ENCODE data around the gene RIOX2. TPM values are rescaled to one million over a fixed set of nuclear protein-coding genes. Genes with fewer than 3 reads are reported as not detected.

Gene RIOX2
- total RNA-seq, 1 donor from 2014 or later, result 45.7 TPM

DNA sequence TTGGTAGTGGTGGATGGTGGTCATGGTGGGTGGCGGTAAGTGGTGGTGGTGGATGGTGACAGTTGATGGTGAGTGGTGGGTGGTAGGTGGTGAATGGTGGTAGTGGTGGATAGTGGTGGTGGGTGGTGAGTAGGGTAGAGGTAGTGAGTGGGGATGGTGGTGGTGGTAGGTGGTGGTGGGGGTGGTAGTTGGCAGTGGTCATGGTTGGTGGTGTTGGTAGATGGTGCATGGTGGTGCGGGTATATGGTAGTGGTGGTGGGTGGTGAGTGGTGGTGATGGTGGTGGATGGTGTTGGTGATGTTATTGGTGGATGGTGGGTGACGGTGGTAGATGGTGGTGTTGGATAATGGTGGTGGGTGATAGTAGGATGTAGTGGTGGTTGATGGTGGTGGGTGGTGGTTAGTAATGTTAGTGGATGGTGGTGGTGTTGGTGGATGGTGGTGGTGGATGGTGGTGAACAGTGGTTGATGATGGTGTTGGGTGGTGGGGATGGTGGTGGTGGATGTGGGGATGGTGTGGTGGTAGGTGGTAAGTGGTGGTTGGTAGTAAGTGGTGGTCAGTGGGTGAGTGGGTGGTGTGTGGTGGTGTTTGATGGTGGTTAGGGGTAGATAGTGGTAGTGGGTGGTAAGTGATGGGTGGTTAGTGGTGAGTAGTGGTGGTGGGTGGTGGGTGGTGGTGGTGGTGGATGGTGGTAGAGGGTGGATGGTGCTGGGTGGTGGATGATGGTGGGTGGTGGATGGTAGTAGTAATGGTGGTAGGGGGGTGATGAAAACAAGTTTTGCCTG, 16.7 kb upstream of the RIOX2 start:
- DNase-seq, result no peak

DNA sequence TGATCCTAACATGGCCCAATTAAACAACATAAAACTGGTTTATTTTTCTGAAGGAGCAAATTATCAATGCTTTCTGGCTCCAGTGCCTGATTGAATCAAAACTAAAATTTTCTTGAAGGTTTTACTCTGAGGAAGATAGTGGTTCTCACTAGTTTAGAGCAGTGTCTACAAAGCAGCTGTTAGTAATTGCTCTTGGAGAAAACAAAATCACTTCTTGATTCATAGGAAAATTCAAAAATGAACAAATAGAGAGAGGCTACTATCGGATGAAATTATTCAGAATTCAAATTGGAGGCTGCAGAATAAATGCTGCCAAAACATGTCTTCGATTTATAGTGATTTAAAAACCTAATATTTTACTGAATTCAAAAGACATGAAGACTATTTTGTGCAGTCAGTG, 15.1 kb upstream of the RIOX2 start:
- DNase-seq, result no peak

DNA sequence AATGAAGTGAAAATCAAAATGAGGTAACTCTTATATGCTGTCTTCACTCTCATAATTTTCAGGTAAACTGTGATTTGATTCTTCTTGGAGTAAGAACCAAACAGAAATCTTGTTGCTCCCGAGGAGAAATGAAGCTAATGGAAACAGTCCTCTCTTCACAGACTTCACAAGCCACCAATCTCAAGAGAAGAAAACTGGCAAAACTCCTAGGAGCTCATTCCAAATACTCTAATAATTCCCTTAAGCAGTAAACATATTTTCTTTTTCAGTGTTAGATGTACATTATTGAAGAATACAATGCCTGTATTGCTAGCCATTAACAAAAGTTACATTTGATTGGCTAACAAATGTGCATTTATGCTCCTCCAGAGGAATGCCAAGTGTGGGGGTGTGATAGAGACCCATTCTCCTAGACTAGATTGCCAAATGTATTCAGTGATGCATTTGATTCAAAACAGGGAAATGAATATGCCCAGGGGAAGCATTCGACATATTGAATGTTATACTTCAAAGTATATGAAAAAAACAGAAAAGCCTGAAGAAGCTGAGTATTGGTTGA, 11.8 kb upstream of the RIOX2 start:
- peak; percentile 68 for DNase-seq

DNA sequence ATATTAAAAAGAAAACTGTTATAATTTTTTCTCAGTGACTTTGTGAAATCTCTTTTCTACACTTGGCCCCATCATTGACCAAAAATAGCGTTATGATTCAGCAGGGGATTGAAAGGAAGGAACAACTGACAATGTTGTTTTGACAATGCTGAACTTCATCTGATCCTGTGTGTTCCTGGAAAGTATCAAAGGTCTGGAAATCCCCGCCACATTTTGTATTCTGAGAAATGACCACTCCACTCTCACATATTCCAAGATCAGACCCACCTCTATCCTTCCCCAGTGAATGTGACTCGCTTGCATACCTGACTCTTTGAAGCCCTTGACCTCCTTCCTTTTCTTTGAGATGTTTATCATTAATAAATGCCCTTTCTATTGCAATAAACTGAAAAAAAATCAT, 9.7 kb upstream of the RIOX2 start:
- DNase-seq, result peak; percentile 72

DNA sequence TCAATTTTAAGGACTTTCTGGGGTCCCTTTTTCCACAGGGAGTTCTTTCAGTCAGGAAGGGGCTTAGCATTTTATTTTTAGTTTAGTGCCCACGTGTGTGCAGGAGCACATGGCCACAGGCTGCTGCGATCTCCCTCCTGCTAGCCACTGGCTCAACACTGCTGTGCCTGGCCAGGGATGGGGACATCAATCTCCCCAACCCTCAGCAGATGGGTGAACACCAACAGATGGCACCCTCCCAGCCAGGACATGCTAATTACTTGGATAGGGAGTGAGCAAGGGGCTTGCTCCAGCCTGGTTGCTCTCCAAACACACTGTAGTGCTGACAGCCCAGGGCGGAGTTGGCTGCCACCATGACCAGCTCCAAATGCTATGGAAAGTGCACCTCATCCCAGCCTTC, 7.4 kb upstream of the RIOX2 start:
- peak; percentile 43 for DNase-seq

DNA sequence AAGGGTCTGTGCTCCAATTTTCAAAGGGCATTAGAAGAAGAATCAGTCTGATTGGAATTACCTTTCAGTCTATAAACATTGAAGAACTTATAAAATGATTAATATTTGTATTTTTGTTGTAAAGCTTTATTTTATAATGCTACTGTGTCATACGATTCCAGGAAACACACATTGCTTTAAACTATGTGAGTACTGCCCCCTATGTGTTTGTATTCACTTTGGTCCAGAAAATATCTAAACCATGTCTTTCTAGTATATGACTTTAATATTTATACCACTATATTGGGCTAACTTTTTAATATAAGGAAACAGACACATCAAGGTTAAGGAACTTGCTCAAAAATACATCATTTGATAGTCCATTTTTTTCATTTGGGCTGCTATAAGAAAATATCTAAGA, 3.2 kb upstream of the RIOX2 start:
- DNase-seq, result no peak

DNA sequence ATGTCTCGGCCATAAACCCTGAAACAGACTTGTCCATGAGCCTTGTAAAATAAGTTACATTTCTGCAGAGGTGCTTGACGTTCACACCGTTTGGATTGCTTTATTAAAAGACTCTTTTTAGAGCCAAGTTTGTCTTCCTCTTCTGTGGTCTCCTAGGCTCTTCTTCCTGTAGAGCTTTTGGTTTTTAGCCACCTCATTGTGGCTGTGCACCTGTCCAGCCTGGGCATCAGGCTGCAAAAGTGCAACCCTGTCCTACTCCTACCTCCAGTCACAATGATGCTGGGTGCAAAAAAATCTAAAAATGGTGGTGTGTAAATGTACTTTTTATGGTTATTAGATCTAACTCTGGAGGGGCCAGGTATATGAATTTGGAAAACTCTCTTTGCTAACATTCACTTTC, 2.8 kb upstream of the RIOX2 start:
- DNase-seq, result no peak

DNA sequence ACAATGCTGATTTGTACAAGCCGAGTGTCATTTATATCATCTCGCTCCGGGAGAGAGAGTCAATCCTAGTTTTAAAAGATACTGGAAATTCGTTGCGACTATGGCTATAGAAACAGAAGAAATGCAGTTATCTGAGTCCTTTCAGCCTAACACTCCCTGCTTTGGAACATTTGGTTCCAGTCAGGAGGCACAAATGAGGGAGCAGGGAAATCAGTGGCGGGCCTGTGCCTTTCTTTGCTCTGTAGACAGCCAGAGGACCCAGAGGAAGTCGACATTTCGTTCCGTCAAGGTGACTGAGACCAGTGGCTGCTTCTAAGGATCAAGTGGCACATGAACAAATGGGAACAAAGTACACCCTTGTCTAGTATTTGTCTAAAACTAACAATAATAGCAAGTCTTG, 745 bp upstream of the RIOX2 start:
- DNase-seq, result no peak

DNA sequence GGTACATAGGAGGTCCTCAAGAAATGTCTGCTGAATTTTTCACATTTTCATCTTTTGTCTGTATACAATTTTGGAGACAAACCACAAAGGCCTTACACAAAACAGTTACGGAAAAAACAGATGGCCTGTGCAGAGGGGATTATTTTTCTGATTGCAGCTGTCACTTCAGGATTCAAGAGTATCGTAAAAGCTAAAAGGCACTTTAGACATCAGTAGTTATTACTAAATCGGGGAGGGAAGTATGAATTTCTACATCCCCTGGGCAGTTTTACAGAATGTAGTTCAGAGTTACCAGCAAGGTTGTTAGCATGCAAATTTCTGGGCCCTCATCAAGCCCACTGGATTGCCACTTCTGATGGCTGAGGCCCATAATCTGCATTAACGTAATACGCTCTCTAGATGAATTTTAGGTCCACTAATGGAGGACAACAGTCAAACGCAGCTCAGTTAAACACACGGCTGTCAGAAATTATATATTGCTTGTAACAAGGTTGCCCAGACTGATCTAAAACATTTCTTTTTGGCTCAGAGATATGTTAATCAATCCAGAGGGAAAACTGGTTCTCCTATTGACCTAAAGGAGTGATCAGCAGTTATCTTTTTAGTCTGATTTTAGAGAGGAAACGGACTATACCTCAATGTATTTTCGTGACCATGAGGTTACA, 1.1 kb downstream of the RIOX2 start:
- peak; percentile 64 for DNase-seq

DNA sequence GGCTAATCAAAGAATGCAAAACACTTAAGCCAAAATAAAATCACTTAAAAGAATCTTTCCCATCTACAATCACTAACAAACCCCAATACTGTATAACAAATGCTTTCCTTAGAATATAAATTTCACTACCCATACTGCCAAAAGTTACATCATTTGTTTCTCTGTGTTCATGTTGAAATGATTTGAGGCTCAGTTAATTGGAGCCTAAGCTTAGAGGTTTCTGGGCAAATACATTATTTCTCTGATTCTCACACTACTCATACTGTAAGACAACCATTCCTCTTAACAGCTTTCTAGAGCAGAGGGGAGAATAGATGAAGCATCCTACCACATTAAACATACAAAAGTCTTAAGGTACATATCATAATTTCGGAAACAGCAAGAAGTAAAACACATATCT, 2.1 kb downstream of the RIOX2 start:
- peak; percentile 54 for DNase-seq

DNA sequence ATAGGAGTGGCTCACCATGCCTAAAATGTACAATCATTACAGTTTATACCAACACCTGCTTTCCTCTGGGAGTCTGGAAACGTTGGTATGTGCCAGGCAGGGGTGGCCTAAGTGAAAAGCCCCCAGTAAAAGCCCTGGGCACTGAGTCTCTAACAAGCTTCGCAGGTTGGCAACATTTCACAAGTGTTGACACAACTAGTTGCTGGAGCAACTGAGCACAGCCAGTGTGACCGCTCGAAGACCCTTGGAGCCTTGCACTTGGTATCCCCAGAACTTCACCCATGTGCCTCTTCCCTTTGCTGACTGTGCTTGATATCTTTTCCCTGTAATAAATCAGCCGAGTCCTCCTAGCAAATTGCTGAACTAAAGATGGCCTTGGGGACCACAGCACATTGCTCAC, 2.7 kb downstream of the RIOX2 start:
- peak; percentile 31 for DNase-seq

DNA sequence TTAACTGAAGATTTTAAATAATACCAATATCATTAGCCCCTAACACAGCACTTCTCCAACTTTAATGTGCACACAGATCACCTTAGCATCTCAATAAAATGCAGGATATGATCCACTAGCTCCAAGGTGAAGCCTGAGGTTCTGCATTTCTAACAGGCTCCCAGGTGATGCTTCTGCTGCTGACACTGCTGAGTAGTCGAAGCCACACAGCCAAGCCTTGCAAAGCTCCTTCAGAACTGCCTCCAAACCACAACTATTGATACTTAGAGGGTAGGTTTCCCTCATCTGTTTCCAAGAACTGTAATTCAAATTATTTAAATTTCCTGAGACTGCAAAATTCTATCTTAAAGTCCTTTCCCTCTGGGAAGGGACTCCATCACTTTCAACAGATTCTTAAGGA, 3.9 kb downstream of the RIOX2 start:
- no peak for DNase-seq

DNA sequence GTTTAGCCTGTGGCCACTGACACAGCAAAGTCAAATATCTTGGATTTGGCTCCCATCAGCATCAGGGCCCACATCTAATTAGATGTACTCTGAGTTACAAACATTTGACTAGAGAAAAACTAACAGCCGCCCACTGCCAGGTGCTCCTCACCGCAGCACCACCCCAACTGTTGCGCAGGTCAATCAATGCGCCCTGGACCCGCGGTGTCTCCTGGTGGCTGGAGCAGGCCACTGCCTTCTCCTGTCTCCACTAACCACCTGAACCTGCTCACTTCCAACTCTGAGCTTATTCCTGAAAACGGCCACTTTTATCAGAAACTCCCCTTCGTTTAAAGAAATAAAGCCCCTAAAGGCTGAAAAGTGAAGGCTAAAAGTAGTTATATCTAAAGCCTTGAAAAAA, 4.3 kb downstream of the RIOX2 start:
- DNase-seq, result no peak

DNA sequence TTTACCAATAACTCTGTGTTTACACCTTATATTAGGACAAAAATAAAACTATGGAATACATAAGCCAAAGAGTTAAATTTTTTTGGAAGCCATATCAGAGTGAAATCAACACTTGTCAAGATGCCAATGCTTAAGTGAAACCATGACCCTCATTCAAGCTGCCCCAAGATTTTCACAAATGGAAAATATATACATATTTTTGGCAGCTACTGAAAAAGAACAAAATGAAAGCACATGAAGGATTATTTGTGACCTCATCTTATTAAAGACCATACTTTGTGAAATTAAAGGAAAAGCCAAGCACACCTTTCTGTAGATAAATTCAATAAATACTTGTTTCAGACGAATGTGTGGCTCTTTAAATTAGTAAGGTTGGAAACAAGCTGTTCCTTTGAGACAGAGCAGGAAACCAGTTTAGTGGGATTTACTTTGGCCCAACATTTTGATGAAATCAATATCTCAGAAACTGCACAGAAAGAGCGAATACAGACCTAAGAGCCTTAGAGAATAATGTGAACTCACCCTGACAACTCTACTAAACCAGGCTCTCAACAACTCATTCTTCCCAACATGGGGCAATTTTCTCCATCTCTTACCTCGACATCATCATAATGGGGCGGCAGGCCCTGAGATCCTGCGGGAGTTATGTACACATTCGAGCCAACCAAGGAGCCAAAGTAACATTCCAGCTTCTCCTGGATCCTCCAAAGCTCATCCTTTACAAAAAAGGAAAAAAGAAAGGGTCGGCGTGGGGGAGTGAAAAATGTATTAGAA, 11.1 kb downstream of the RIOX2 start:
- DNase-seq, result peak; percentile 84

DNA sequence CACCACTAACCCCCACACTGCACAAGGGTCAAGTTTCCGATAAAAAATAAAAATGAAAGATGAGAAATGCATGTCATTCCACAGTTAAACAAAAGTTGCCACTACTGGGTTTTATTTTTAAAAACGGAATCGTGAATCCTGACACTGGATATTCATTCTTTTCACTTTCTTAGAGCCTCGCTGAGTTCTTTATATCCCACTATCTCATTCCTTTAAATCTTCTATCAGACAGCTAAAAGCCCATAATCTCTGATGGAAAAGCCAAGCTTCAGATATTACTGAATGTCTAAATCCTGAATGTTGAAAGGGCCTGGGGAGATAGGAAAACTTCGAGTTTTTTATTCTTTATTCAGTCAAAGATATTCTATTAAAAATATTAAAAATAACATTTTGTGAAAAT, 11.7 kb downstream of the RIOX2 start:
- DNase-seq, result no peak

DNA sequence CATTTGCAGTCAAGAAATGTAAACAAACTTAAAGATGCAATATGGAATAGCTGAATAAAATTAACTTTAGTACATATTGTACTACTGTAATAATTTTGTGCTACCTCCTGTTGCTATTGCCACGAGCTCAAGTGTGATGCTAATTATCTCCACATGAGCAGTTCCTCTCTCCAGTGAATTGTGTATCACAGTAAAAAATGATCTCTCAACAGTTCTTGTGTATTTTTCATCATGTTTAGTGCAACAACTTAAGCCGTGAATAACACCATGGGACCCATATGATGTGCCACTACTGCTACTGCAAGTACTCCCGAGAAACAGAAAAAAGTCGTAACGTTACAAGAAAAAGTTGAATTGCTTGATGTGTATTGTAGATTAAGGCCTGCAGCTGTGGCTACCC, 12.4 kb downstream of the RIOX2 start:
- no peak for DNase-seq

DNA sequence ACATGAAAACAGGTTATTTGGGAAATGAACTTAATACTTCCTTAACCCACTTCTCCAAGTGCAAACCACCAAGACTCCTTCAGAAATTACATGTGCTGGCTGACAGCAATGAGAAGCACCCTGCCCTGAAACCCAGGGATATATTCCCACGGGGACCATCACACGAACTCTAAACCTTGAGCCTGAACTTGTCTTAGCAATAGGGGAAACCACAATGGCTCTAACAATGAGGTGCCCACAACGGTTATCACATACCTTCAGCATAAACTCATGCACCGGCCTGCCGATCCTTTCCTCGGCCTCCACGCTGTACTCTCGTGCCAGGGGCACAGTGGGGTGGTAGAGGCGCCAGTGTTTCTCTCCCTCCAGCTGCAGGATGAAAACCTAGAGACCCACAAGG, 13.4 kb downstream of the RIOX2 start:
- no peak for DNase-seq

DNA sequence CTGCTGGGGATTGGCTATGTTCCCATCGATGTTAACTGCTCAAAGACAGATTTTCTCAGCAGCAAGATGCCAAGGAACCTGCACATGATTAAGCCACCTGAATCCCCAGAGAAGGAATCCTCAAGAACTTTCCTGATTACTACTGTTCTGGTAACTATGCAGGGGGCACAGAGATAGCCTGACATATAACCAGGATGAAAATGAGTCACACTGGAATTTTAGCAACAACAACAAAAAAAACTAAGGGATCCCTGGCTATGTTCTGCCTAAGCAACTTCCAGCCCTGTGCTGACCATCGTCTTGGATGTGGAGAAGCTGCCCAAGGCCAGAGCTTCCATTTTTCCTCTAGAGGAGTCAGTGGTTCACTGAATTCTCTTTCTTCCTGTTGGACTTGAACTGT, 13.8 kb downstream of the RIOX2 start:
- DNase-seq, result no peak

DNA sequence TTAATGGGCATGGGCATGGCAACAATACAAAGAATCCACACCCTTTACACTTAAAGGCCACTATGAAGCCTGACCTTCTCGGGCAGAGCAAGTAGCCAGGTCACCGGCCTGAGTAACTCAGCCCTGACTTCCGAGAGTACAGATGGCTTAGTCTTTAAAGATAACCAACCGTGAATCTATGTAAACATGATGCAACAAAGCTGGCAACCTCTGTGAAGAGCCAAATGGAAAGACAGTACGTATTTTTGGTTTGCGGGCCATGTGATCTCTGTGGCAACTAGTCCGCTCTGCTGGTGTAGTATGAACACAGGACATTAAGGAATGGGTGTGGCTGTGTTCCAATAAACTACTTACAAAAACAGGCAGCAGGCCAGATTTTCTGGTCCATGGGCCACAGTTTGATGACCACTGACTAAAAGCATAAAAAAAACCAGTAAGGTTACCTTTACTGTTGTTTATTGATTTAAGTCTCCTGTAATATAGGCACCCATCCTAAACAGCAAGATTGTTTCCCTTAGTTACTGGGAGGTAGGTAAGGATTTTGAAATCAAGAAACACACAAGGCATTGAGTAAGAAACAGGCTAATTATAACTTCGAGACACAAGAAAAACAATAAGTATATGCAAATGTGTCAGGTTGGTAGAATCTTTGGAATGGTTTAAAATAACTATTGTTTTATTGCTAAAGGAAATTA, 14.5 kb downstream of the RIOX2 start:
- no peak for DNase-seq

DNA sequence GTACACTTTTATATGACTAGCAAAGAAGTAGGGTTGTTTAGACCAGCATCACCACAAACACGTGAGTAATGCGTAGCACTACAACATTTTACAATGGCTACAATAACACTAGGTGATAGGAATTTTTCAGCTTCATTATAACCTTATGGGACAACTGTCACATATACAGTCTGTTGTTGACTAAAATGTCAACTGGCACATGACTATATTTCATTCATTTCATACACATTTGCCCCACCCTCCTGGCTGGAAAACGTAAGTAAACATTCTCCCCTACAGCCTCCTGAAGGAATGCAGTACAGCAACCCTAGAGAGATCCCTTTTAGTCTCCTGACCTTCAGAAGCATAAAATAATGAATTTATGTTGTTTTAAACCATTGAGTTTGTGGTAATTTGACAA, 16.2 kb downstream of the RIOX2 start:
- no peak for DNase-seq

DNA sequence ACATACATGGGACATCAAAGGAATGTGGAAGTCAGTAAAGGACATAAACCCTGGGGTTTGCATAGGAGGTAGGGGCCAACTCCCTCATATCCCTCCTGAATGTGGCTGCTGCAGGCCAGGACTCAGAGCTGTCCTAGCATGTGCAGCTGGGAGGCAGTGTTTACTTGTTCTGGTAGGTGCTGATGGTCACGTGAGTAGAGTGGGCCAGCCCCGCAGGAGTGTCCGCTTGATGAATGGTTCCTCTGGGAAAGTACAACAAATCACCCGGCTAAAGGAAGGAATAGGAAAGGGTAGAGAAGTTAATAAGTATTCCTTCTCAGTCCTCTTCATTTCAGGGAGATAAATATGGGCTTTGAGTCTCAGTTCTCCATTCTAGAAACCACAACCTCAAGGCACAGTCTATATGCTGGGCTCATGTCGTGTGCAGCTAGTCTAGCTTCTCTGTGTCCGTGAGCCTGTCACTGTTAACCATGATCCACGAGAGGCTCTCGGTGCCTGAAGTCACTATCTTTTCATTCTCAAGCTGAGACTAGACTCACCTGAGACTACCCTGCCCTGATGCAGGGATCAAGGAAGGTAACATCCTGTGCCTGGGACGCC, 17.9 kb downstream of the RIOX2 start:
- no peak for DNase-seq

DNA sequence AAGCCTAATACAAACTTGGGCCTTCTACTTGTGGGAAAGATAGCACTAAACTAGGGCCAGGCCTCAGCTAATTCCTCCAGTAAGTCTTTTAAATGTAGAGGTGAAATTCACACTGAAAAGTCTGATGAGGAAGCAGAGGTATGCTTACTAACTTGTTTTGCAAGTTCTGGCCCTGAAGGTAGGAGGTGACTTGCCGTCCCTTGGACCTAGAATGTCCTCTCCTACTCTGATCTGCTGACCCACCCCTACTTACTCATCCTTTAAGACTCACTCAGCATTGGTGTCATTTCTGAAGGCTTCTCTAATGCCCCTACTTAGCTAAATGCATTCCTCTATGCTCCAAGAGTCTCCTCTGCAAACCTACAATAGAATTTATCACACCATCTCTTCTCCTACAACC, 19.4 kb downstream of the RIOX2 start:
- DNase-seq, result no peak

All from tongue (tissue), 2 donors.